GM21825 (cell line): ENCODE measurements around the gene SDR42E2.
"Not testable (repeated sequence)": the region's sequence is repeated elsewhere in the genome, so short reads cannot be mapped to it uniquely, and the experiment has no call there.

Experiments used
- ATAC-seq: cut with Tn5 transposase; IDR thresholded peaks from one replicate; pipeline ENCODE4 v1.9.1; 2021; ENCODE audit warnings: mild to moderate bottlenecking, moderate library complexity; ENCODE audit not compliant: unreplicated experiment

The SDR42E2 gene

GRCh38 chr16:22161401-22161800 lies 905 bp upstream of the SDR42E2 start:
- no peak for ATAC-seq

GRCh38 chr16:22162656-22163009 lies 327 bp downstream of the SDR42E2 start:
- ATAC-seq: no peak

DNA sequence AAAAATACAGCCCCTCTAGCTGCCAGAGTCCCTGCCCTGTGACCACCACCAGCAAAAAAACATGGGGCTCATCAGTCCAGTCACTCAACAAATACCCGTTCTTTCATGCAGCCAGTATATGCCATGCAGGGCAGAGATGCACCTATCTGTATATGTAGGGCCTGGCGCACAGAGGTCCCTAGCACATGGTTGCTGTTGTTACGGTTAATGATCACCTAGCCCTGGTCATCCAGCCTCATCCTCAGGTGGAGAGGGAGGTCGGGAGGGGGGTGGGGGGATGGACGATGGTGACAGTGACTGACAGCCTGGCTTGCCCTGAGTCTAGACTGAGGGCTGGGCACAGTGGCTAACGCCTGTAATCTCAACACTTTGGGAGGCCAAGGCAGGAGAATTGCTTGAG lies 1.5 kb downstream of the SDR42E2 start:
- ATAC-seq: no peak

DNA sequence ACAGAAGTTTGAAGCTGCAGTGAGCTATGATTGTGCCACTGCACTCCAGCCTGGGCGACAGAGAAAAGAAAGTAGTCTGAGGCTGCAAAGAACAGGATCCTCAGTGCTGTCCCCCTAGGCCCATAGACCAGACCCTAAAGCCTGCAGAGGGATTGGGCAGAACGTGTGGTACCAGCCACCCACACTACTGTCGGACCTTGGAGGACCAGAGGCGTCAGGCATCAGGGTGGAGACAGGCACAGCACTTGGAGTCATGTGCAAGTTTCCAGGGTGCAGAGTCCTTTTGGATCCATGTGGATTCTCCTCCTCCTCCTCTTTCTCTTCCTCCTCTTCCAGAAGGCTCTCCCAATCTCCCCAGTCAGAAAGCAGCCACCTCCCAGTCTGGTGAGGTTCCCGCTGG lies 2.2 kb downstream of the SDR42E2 start:
- ATAC-seq: no peak

DNA sequence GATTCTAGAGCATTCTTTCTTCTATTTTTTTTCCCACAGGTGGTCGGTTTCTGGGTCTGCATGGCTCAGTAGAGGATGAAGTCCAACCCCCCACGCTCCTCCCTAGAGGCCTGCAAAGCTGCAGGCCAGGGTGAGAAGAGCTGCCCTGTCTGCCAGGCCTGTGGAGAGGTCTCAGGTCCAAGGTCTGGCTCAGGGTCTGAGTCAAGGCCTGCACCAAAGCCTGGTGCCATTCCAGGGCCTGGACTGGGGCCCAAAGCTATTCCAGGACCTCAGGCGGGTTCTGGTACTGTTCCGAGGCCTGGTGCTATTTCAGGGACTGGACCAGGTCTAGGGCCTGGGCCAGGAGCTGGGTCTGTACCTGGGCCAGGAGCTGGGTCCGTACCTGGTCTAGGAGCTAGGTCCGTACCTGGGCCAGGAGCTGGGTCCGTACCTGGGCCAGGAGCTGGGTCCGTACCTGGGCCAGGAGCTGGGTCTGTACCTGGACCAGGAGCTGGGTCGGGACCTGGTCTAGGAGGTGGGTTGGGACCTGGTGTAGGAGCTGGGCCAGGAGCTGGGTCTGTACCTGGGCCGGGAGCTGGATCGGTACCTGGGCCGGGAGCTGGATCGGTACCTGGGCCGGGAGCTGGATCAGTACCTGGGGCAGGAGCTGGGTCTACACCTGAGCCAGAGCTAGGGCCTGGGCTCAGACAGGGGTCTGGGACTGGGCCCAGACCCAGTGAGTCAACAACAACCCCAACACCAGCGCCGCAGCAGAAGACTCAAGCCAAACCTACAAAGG lies 3.4 kb downstream of the SDR42E2 start:
- no peak for ATAC-seq

- no peak for ATAC-seq
Observed at GRCh38 chr16:22171953-22172352, 9.6 kb downstream of the SDR42E2 start.

- ATAC-seq: not testable (repeated sequence)
Observed at GRCh38 chr16:22172642-22173041, 10.3 kb downstream of the SDR42E2 start.

- no peak for ATAC-seq
Observed at GRCh38 chr16:22174642-22175041, 12.3 kb downstream of the SDR42E2 start.

DNA sequence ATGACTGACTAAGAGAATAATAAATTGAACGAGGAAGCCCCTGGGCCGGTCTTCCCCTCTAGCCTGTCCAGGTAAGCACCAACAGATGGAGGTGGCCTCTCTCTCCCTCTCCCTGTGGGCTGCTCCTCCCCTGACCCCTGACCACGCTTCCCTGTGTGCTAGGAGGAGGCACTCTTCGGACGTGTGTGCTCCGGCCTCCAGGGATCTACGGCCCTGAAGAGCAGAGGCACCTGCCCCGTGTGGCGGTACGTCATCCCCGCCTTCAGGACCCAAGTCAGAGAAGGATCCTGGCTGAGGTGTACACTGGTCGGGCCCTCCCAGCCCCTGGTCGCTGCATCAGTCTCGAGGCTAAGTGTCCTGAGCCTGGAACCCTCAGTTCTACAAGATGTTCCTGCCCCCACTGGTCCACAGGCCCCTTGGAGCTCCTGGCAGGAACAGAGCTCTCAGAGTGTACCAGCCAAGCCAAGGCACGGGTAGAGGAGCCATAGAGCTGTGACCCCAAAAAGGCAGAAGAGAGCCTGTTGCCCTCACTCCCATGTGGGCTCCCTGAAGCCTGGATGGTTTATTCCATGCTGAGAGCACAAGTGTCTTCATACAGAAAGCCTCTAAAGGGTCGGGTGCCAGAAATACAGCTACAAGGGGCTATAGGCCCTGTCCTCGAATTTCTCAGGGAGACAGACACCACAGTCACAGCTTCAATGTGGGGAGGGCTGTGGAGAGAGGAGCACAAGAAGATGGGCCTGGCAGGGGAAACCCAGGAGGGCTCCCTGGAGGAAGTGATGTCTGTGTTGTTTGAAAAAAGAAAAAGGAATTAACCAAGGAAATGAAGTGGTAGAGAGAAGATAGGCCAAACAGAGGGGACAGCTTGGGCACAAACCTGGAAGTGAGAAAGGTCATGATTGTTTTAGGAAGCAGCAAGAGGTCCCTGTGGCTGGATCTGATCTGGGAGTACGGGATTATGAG lies 15.9 kb downstream of the SDR42E2 start:
- no peak for ATAC-seq

DNA sequence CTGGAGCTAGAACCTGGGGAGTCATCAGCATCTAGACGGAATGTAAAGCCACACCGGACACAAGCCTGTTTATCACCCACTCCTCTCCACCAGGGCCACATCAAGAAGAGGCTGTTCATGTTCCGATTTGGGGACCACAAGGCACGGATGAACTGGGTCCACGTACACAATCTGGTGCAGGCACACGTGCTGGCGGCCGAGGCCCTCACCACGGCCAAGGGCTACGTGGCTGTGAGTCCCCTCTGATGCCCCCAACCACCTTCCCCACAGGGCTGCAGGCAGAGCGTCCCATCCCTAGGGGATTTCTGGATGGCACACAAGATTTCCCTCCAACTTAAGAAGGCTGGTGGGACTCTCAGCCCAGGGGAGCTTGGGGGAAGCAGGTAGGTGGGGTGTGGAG lies 19.1 kb downstream of the SDR42E2 start:
- ATAC-seq: no peak

GRCh38 chr16:22181843-22182242 lies 19.5 kb downstream of the SDR42E2 start:
- no peak for ATAC-seq

DNA sequence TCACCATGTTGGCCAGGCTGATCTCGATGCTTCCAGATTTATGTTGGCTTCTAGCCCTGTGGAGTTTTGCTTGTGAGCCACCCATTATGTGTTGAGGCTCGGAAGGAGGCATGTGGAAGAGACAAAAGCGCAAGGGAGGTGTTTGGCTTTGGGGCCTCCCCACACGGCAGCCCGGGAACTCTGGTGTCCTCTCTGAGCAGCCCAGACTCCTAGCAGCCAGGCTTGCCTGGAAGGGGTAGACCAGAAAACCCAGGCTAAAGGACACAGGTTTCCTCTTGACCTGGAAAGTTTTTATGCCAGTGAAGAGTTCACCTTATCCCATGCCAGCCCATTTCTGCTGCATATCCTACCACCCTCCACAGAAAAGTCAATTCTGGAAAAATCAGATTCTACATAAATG lies 21.0 kb downstream of the SDR42E2 start:
- ATAC-seq: no peak

- no peak for ATAC-seq
Observed at GRCh38 chr16:22183901-22184614, 21.8 kb downstream of the SDR42E2 start.

DNA sequence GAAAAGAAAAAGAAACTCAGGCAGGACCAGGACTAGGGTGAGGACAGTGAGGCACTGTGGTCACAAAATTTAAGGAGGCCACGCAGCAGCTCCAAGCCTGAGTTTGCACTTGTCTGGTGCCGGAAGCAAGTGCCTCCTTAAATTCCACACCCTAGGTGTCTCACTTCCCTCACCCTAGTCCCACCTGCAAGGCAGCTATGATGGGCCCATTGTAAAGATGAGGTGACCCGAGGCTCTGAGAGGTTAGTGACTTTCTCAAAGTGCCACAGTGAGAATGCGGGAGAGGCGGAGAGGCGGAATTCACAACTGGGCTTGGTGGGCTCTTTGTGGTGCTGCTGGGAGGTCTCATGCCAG lies 22.3 kb downstream of the SDR42E2 start:
- ATAC-seq: no peak

- no peak for ATAC-seq
Observed at GRCh38 chr16:22186517-22186916, 24.2 kb downstream of the SDR42E2 start.

DNA sequence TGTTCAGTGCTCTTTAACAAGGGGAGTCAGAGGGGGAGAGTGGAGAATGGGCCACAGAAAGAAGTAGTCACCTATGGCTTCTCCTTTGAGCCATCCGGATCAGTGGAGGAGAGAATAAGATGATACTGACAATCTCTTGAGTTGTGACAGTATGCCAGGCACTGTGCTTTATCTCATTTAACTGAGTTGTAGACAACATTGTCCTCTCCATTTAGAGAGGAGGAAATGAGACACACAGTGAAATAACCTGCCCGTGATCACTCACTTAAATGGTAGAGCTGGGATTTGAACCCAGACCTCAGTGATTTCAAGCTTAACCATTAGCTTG lies 25.9 kb downstream of the SDR42E2 start:
- no peak for ATAC-seq

GRCh38 chr16:22188595-22189442 lies 26.5 kb downstream of the SDR42E2 start:
- no peak for ATAC-seq

- no peak for ATAC-seq
Observed at GRCh38 chr16:22189473-22190080, 27.3 kb downstream of the SDR42E2 start.

DNA sequence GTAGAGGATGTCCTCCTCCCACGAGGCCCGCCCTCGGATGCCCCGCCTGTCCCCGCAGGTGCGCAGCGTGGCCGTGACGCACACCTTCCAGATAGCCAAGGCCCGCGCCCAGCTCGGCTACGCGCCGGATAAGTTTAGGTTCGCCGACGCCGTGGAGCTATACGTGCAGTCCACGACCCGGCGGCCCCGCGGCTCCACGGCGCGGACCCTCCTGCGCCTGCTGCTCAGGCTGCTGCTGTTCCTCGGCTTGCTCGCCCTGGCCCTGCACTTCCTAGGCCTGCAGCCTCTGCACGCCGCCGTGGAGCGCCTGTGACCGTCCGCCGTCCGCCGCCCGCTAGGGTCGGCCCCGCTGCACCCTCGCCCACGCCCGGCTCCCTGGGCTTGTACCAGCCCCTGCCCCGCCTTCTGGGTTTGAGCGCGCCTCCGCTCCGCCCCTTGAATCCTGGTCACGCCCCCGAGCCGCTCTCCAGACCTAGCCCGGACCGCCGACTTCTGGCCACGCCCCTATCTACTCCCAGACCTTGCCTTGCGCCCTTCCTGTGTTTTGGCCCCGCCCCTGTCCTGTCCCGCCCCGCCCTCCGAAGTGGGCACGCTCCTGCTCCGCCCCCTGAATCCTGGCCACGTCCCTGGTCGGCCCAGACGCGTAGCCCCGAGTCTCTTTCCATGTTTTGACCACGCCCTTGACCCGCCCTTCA lies 27.9 kb downstream of the SDR42E2 start:
- peak; percentile 46 for ATAC-seq
